ENCODE results near the gene PLEKHA5. TPM values are rescaled to one million over a fixed set of nuclear protein-coding genes. Genes with fewer than 3 reads are reported as not detected.

PLEKHA5 gene
- polyA plus RNA-seq, 3 donors: 0.35 to 0.79 (median 0.41) TPM

- Mint-ChIP-seq H3K4me3 (no peak overlapping the region), H3K4me1 (peaks cover 56% of the 10 kb centered on the region), H3K36me3 (no peaks in the 10 kb centered on the region), H3K27me3 (ENCODE audit: low read depth in 3 of 3) (no peaks in the 10 kb centered on the region), H3K27ac (no peak overlapping the region), H3K9me3 (no peaks in the 10 kb centered on the region)
- no peak for TF ChIP-seq CTCF (IDR thresholded peaks at IDR 0.05)
- intact Hi-C loops (cut with micrococcal nuclease): no loop called here
- H3K4me2 ChIP-seq (replicated peaks; ENCODE audit: extremely low read depth, low read length, poor library complexity, severe bottlenecking): no peak overlapping the region
- H4K20me1 ChIP-seq (ENCODE audit: insufficient read depth, low read length): no peaks in the 10 kb centered on the region
- no peaks in the 10 kb centered on the region for H3K79me2 ChIP-seq (ENCODE audit: insufficient read depth, low read length)
- no peaks in the 10 kb centered on the region for H3K9me3 ChIP-seq (replicated peaks in 1 of 2; ENCODE audit: control insufficient read depth in 1 of 2, insufficient read depth in 1 of 2, low read length in 2 of 2)
- peaks cover 35 to 48% of the 10 kb centered on the region in 2 donors for H3K4me1 ChIP-seq (ENCODE audit: control insufficient read depth in 1 of 2, insufficient read depth in 2 of 2, low read length in 2 of 2)
- no peak overlapping the region for H2AFZ ChIP-seq (ENCODE audit: insufficient read depth, low read depth, low read length, poor library complexity, severe bottlenecking)
- no peaks in the 10 kb centered on the region for H3K36me3 ChIP-seq (replicated peaks in 1 of 2; ENCODE audit: control insufficient read depth in 1 of 2, insufficient read depth in 2 of 2, low read length in 2 of 2)
- H3K27me3 ChIP-seq (ENCODE audit: control insufficient read depth in 2 of 2, insufficient read depth in 2 of 2, low read length in 2 of 2): no peaks in the 10 kb centered on the region
- WGBS (ENCODE audit: insufficient coverage): no CpG with 5 or more reads among the region's 3 CpGs
- peak in 1 of 3 donors; percentile 26 for DNase-seq
- no peak overlapping the region for H3K9ac ChIP-seq (ENCODE audit: insufficient read depth, low read length, poor library complexity, severe bottlenecking)
- no peak overlapping the region for H3K4me3 ChIP-seq (replicated peaks in 1 of 3; ENCODE audit: low read depth in 2 of 3, low read length in 3 of 3)
- H3K27ac ChIP-seq (ENCODE audit: low read depth in 1 of 2, low read length in 2 of 2): no peak overlapping the region
Measured at GRCh38 chr12:19236656-19237055, 107.1 kb downstream of the PLEKHA5 start.

GRCh38 chr12:19238540-19238939 is 109.0 kb downstream of the PLEKHA5 start:
- Histone ChIP-seq H2AFZ (ENCODE audit: insufficient read depth, low read depth, low read length, poor library complexity, severe bottlenecking) (no peak overlapping the region), H3K4me3 (replicated peaks in 1 of 3; ENCODE audit: low read depth in 2 of 3, low read length in 3 of 3) (no peak overlapping the region), H3K79me2 (ENCODE audit: insufficient read depth, low read length) (no peaks in the 10 kb centered on the region), H3K4me1 (ENCODE audit: control insufficient read depth in 1 of 2, insufficient read depth in 2 of 2, low read length in 2 of 2) (peaks cover 49 to 64% of the 10 kb centered on the region in 2 donors), H3K9me3 (replicated peaks in 1 of 2; ENCODE audit: control insufficient read depth in 1 of 2, insufficient read depth in 1 of 2, low read length in 2 of 2) (no peaks in the 10 kb centered on the region), H3K4me2 (replicated peaks; ENCODE audit: extremely low read depth, low read length, poor library complexity, severe bottlenecking) (no peak overlapping the region), H3K36me3 (replicated peaks in 1 of 2; ENCODE audit: control insufficient read depth in 1 of 2, insufficient read depth in 2 of 2, low read length in 2 of 2) (no peaks in the 10 kb centered on the region), H3K9ac (ENCODE audit: insufficient read depth, low read length, poor library complexity, severe bottlenecking) (no peak overlapping the region), H4K20me1 (ENCODE audit: insufficient read depth, low read length) (no peaks in the 10 kb centered on the region), H3K27me3 (ENCODE audit: control insufficient read depth in 2 of 2, insufficient read depth in 2 of 2, low read length in 2 of 2) (no peaks in the 10 kb centered on the region), H3K27ac (ENCODE audit: low read depth in 1 of 2, low read length in 2 of 2) (no peak overlapping the region)
- no peak for DNase-seq
- TF ChIP-seq CTCF (IDR thresholded peaks at IDR 0.05): no peak
- Mint-ChIP-seq H3K9me3 (no peaks in the 10 kb centered on the region), H3K36me3 (no peaks in the 10 kb centered on the region), H3K4me1 (peaks cover 63% of the 10 kb centered on the region), H3K27ac (peak overlapping the region in 3 of 7 donors; percentile 10 to 23 (median 19)), H3K27me3 (ENCODE audit: low read depth in 3 of 3) (no peaks in the 10 kb centered on the region), H3K4me3 (no peak overlapping the region)
- intact Hi-C loops (cut with micrococcal nuclease): no loop called here
- WGBS (ENCODE audit: insufficient coverage): no CpG with 5 or more reads among the region's 3 CpGs
